HG03095 (cell line): ENCODE results near the gene DNER.
"Not testable (repeated sequence)": the region's sequence is repeated elsewhere in the genome, so short reads cannot be mapped to it uniquely, and the experiment has no call there.

Source experiments
- ATAC-seq: cut with Tn5 transposase; IDR thresholded peaks from one replicate; pipeline ENCODE4 v1.9.1; 2021; ENCODE audit warnings: moderate library complexity; ENCODE audit not compliant: unreplicated experiment

Gene DNER

DNA sequence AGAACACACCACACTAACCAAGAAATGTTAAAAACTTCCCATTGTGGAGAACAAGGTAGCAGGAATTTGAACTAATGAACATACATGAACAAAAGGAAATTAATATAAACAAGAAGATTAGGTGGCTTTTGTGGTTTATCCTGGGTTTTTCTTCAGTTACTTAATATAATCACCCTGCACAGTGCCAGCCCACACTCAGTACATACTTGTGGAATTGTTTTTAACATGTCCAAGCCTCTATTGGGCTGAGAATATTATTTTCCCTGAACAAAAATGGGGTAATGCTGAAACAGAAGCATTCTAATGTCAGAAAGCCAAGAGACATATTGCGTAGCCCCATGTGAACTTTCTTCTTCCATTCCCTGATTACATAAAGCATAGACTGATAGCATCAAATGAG is 202.8 kb downstream of the DNER start:
- ATAC-seq = no peak

DNA sequence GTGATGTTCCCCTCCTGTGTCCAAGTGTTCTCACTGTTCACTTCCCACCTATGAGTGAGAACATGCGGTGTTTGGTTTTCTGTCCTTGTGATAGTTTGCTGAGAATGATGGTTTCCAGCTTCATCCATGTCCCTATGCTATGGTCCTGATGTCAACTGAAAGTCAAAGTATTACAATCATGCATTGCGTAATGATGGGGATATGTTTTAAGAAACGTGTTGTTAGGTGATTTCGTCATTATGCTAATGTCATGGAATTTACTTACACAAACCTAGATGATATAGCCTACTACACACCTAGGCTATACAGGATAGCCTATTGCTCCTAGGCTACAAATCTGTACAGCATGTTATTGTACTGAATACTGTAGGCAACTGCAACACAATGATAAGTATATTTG is 207.7 kb downstream of the DNER start:
- ATAC-seq = not testable (repeated sequence)

DNA sequence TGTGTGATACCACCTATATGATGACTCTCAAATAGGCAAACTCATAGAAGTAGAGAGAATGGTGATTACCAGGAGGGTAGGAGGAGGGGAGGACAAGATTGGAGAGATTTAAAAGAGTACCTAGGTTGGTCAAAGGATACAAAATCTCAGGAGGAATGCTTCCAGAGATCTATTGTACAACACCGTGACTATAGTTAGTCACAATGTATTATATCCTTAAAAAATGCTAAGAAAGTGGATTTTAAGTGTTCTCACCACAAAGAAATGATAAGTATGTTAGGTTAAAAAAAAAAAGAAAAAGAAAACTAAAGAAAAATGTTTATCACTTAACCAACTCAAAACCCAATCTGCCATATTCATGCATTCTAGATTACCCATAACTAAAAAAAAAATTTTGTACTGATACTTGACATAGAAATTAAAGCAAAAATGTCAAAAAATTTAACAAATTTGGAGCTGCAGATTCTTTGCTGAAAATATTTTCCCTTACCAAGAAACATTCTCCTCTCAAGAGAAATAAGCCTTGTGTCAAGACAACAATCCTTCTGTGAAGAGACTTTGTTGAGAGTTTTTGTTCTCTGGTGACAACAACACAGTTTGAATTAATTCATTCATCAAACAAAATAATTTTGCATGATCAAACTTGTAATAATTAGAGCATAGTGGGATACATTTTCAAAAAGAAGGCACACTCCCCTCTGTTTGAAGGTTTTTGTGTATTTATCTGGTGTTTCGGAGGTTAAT is 213.1 kb downstream of the DNER start:
- no peak for ATAC-seq

DNA sequence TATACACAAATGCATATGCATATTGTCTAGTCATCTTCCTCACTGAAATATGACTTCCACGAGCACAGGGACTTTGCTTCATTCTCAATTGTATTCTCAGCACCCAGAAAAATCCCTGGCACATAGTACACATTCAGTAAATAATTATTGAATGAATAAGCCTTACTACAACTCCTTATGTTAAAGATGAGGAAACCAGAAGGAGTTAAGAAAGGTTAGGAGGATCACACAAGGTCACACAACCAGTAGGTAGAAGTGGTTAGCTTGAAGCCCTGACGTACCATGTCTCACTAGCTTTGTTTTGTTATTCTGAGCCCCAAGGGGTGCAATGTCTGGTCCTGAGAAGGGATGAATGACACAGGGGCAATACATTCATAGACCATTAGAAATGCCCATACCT is 222.3 kb downstream of the DNER start:
- no peak for ATAC-seq

DNA sequence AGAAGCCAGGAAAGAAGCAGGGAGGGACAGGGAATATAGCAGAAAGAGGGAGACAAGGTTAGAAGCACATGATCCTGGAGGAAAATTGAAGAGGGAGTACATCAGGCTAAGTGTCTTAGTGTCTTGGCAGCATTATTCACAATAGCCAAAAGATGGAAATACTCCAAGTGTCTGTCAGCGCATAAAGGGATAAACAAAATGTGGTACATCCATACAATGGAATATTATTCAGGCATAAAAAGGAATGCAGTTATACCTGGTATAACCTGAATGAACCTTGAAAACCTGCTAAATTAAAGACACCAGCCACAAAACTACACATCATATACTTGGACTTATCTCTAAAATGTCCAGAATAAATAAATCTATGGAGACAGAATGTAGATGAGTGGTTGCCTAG is 224.2 kb downstream of the DNER start:
- no peak for ATAC-seq

DNA sequence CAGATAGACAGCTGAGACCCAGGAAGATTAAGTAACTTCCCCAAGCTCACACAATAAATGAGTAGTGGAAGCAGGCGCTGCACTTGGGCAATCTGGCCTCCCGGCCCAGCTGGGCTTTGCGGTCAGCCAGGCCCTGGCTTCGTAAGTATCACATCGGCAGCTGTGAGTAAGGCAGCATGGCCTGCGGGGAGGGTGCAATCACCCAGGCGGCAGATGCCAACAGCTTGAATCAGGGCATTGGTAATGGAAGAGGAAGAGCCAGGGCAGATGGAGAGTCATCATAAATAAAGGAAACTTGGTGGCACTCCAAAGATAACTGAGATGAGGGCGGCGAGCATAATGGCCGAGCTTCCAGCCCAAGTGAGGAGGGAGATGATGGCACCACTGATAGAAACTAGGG is 225.3 kb downstream of the DNER start:
- ATAC-seq = no peak

DNA sequence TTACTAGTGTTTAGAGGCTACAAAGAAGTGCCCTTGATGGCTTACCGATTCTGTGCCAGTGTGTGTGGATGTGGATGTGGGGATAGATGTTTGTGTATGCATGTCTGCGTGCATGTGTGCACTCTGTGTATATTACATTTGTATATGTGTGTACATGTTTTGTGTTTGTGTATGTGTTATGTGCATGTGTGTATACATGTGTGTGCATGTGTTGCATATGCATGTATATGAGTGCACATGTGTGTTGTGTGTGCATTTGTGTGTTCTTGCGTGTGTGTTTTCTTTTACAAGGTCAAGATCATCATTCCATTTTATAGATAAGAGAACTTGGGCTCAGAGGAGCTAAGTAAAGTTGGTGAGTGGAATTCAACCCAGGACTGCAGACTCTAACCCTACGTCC is 226.1 kb downstream of the DNER start:
- ATAC-seq = no peak

DNA sequence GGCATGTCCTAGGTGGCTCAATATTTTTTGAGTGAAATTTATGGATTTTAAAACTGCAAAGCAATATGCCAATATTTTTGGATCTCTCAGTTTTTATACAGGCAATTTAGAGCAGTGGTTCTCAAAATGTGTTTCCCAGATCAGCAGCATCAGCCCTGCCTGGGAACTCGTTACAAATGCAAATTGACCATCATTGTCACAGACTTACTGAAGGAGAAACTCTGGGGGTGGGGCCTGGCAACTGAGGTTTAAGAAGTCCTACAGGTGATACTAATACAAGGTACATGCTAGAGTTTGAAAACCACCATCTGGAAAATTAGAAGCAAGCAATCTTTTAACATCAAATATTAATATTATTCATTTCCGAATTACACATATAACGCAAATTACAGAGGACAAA is 227.7 kb downstream of the DNER start:
- no peak for ATAC-seq

DNA sequence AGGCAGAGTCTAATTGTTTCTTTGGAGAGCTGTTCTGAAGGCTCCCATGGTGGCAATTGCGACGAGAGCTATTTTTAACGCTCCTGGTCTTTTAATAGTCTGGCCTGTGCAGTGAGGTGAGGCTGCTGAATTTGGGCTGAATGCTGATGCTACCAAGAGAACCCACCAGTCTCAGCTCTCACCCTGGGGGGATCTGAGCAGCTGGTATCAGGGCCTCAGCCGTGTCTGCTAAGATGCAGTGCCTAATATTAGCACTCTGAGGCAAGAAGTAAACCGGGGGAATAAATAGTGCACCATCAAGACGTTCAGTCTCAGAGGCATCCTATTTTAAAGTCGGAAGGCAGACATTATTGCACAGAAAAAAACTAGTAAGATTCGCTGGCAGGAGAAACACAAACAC is 228.5 kb downstream of the DNER start:
- no peak for ATAC-seq

DNA sequence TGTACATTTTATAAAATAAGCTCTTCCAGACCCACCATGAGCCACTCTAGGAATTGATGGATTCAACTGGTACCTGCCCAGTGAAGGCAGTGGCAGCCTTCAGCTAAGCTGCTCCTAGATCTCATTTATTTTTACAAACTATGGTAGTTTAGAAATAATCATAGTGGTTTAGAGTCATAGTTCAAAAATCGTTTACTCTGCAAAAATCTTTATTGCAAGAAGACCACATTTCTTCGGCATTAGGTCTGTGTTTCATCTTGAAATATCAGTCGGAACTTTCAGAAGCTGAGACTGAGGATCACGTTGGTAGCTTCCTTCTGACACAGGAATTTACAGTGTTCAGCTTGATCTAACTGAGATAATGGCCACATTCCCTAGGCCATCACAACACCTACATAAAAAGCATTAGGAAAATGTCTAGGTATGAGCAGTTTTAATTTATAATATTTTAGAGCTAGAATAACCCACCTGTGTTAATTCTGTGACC is 237.0 kb downstream of the DNER start:
- ATAC-seq = no peak

DNA sequence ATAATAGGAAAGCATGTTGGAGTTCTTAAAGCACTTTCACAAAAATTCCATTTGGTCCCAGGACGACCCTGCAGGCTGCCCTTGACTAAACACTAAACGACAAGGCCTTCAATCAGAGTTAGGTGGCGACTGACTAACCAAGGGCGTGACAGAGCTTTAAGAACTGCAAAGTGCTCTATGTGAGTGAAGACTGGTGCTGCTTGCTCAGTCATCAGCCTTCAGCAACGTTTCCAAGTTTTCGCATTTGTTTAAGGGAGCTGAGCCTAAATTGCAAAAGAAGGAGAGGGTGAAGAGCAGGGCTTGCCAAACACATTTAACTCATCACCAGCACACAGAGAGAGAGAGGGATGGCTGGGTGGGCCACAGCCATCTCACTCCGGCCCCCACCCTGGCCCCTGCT is 238.6 kb downstream of the DNER start:
- no peak for ATAC-seq

DNA sequence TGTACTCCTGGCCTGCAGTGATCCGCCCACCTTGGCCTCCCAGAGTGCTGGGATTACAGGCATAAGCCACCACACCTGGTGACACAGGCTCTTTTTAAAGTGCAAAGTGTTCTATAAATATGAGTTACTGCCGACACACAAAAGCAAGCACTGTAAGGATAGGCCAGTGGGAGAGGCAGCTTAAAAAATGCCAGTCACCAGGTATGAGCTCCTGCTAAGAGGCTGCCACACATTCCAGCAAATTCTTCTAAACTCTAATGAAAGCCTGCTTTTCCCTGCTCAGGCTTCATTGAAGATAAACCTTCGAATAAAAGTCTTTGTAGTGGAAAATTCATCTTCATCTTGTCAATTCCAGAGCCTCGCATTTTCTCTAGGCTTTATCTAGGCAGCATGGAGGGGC is 240.2 kb downstream of the DNER start:
- no peak for ATAC-seq

DNA sequence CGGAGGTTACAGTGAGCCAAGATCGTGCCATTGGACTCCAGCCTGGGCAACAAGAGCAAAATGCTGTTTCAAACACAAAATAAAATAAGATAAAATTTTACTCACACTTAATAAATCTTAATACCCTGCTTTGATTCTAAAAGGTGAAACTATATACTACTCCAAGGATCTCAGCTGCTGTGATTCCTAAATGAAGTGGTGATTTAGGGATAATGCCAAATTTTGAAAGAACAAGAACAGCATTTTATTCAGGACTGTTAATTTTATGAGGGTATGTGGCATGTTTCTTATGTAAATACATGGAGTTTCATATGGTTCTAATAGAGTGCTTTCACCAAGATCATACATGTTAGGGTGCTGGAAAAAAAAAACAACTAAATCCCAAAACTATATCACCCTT is 243.6 kb downstream of the DNER start:
- ATAC-seq = no peak

DNA sequence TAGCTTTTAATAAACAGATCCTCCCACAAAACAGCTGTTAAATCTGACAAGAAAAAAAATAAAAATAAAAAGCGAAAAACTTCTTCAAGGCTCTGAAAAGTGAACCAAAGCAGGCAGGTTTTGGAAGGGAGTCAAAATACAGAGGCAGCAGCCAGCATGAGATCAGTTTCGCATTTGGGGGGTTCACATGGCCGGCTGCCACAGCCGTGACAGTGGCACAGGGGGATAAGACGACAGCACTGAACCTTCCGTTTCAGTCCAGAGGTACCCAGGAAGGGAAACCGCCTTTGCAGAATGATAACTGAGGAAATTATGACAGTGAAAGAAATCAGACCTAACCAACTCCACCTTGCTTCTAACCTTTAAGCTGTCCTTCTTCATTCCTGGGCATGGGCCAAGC is 246.6 kb downstream of the DNER start:
- ATAC-seq = no peak

DNA sequence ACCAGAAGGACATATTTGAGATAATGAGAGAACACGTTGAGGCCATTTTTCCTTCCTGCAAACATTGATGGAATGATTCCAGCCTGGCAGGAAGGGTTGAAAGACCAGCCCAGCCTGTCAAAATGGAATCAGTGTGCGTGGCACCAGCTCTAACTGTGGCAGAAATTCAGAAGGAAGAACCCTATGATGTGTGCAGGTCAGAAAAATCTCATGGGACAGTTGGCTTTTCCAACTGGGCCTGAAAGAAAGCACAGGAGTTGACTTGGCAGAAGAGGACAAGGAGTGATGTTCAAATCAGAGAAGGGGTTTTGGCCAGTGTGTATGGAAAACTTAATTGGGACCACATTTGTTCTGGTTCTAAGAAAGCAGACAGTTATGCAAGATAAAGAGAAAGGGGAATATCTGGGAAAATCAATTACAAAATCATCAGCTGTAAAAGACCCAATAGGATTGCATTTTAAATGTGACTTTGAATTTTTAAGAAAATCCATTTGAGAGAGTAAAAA is 250.5 kb downstream of the DNER start:
- ATAC-seq = no peak

DNA sequence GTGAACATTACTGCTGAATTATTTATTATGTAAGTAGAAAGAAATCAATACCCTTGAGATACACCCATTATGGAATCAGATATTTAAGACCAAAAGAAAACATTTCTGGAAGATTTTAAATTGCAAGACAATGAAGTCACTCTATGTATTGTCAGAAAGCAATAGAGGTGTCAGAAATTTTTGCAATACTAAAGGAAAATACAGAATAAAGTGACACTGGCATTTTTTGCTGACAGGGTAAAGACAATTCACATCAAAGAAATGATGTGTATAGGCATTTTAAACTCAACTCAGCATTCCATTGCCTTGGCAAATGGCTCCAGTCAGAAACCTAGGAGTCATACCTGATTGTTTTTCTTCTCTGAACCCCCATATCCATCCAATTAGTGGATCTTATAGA is 252.2 kb downstream of the DNER start:
- ATAC-seq = no peak

DNA sequence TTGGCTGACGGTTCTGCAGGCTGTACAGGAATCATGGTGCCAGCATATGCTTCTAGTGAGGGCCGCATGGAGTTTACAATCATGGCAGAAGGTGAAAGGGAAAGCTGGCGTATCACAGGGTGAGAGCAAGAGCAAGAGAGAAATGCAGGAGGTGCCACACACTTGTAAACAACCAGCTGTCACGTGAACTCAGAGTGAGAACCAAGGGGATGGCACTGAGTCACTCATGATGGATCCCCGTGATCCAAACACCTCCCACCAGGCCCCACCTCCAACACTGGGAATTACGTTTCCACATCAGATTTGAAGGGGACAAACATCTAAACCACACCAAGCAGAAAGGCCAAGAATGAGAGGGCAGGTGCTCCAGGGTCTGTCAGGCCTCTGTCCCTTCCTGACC is 258.3 kb downstream of the DNER start:
- no peak for ATAC-seq

DNA sequence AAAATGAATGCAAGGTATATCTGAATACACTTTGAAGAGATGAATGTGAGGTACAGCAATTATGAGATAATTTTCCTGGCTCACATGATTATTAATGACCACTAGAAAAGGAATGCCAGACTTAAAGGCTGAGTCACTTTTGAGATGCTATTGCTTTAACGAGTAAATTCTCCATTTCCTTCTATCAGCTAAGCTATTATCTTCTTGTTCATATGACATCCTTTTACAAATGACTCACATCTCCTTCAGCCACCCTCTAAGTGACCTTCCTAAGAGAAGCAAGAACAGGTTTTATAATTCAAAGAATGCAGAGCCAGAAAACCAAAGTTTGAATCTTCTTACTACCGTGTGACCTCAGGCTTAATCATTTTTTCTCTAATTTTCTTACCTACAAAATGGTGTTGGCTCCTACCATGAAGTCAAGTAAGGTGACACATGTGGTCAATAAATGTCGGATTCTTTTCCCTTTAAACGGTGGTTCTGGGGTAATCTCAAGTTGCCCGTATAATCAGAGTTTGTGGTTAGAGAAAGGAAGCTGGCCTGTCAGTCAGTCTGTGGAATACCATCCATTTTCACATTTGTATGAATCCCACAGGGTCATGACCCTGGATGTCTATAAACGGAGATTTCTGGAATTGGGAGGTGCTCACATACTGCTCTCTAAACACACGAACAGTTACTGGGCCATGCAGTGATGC is 259.3 kb downstream of the DNER start:
- ATAC-seq = no peak

DNA sequence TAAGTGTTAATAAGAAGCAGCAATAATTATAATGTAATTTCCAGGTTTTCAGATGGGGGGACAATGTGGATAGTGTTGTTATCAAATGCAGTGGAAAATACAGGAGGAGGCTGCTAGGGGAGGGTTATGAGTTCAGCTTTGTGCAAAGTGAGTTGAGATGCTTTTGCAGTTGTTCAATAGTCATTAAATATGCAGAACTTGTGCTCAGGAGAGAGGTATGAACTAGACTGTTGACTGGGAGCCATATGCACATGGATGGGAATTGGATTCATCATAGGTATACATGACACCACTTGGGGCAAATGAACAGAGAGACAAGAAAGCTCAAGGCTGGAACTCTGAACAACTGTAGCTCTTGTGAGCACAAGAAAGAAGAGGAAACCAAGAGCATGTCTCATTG is 261.1 kb downstream of the DNER start:
- no peak for ATAC-seq

DNA sequence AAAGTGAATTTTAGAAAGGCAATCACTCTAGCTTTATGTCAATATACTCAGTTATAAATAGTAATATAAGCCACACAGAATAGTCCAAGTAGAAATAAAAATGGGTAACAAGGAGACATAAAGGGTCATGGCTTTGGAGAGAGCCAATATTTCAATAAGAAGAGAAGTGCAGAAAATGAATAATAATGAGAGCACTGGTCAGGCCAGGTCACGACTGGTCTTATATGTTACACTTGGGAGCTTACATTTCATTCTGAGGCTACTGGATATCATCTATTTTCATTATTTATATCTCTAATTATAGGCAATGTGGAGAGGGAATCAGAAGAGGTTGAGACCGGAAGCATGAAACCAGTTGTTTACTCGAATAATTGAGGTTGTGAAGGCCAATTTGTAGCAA is 262.5 kb downstream of the DNER start:
- ATAC-seq = no peak

DNA sequence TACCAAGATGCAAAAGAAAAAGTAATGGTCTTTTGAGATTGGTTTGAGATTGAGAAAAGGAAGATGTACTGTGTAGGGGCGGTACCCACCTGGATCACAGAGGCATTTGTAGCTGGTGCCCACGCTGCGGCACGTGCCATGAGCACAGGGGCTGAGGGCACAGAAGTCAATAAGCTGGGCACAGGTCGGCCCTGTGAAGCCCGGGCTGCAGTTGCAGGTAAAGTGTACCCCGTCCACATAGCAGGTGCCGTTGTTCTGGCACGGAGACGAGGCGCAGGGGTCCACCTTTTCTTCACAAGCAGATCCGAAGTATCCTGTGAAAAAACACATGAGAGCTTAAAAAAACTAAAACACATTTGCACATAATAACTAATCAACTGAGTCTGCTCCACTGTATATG is 267.1 kb downstream of the DNER start:
- ATAC-seq = no peak

DNA sequence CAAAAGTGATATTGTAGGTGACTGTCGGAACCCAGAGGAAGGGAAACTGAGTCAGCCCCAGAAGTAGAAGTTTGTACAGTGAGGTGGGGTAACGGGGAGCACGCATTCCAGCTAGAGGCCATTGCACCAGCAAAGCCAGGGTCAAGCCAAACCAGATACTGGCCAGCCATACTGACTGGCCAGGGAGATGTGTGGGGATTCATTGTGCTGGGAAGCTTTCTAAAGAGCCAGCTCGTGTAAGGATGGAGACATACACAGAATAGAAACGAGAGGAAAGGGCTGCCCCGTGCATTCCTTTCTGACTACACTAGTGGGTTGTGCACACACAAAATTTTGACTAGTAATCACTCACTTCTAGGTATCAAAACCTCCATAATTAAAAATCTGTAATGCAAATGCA is 268.0 kb downstream of the DNER start:
- ATAC-seq = no peak
